ENCODE results near the gene PGD.
"Not testable (repeated sequence)": the region's sequence is repeated elsewhere in the genome, so short reads cannot be mapped to it uniquely, and the experiment has no call there.

Gene PGD

DNA sequence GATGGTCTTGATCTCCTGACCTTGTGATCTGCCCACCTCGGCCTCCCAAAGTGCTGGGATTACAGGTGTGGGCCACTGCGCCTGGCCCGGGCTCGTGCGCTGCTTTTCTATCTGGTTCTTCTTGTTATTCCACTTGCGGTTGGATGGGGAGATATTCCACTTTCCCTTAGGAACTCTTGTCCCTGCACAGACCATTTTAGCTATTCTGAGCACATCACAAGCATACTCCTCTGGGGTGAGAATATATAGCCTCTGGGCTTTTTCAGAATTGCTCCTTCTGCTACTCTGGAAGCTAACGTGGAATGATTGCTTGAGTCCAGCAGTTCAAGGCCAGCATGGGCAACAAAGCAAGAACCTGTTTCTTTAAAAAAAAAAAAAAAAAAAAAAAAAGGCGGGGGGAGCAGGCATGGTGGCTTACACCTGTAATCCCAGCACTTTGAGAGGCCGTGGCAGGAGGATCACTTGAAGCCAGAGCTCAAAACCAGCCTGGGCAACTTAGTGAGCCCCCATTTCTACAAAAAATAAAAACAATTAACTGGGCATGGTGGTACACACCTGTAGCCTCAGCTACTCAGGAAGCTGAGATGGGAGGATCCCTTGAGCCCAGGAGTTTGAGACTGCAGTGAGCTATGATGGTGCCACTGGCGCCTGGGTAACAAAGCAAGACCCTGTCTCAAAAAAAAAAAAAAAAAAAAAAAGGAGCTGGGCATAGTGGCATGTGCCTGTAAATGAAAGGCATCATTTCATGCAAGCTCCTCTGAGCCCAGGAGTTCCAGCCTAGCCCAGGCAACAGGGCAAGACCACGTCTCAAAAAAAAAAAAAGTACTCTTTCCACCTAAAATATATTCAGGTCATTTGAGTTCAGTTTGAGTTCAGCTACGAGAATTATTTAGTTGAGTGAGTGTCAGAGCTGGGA, 11.8 kb upstream of the PGD start:
- no peaks in the 10 kb centered on the region for H3K27me3 Mint-ChIP-seq
- no peaks in the 10 kb centered on the region for H3K9me3 Mint-ChIP-seq (ENCODE audit: low read depth)
- peaks cover 4% of the 10 kb centered on the region for H3K36me3 Mint-ChIP-seq
- H3K27ac Mint-ChIP-seq, result no peak overlapping the region
- H3K4me3 Mint-ChIP-seq, result no peak overlapping the region
- H3K4me1 Mint-ChIP-seq (ENCODE audit: low read depth), result peaks cover 5% of the 10 kb centered on the region

DNA sequence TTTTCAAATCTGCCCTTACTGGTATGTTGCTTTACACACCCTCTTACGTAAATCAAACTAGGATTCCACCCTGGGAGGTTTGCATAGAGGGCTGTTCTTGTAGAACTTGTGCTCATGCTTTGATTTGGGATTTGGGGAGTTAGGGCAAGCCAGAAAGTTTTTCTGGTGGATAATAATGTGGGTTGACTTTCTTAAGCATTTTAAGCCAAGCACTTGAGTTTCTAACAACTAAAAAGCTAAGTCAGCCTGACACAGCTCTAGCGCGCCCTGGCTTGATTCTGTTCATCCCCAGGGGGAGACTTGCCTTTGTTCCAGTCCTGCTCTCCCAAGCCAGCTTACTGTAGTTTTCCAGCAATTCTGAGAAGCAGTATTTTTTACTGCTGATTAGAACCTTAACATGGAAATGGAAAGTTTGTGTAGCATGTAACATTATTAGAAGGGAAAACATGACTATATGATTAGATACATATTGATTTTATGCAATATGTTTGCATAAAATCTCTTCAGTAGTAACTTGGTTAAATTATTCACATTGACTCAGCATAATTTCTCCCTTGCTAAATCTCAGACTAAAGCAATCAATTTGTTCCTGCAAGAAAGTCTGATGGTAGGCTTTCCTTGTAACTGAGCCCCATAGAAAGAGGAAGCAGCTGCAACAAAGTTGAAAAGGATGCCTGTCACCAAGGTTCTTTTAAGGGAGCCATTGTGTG, 11.0 kb upstream of the PGD start:
- H3K4me1 Mint-ChIP-seq (ENCODE audit: low read depth), result peaks cover 5% of the 10 kb centered on the region
- H3K36me3 Mint-ChIP-seq, result peaks cover 4% of the 10 kb centered on the region
- no peak overlapping the region for H3K27ac Mint-ChIP-seq
- no peak overlapping the region for H3K4me3 Mint-ChIP-seq
- no peaks in the 10 kb centered on the region for H3K9me3 Mint-ChIP-seq (ENCODE audit: low read depth)
- H3K27me3 Mint-ChIP-seq, result no peaks in the 10 kb centered on the region

DNA sequence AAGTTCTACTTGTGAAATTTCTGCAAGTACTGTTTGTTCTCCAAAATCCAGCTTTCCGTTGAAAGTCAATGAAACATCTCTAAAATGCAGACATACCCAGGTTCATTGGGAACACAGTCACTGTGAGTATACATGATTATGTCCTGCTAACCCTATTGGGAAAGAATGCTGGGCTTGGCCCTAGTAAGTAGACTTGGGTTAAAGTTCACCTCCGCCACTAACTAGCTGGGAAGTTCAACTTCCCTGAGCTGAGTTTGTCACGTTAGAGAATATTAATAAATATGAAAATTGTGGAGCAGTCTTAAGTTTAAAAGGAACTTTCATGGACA, 10.5 kb upstream of the PGD start:
- Mint-ChIP-seq H3K36me3 (peaks cover 4% of the 10 kb centered on the region), H3K4me1 (ENCODE audit: low read depth) (peaks cover 5% of the 10 kb centered on the region), H3K27ac (no peak overlapping the region), H3K9me3 (ENCODE audit: low read depth) (no peaks in the 10 kb centered on the region), H3K27me3 (no peaks in the 10 kb centered on the region), H3K4me3 (no peak overlapping the region)

DNA sequence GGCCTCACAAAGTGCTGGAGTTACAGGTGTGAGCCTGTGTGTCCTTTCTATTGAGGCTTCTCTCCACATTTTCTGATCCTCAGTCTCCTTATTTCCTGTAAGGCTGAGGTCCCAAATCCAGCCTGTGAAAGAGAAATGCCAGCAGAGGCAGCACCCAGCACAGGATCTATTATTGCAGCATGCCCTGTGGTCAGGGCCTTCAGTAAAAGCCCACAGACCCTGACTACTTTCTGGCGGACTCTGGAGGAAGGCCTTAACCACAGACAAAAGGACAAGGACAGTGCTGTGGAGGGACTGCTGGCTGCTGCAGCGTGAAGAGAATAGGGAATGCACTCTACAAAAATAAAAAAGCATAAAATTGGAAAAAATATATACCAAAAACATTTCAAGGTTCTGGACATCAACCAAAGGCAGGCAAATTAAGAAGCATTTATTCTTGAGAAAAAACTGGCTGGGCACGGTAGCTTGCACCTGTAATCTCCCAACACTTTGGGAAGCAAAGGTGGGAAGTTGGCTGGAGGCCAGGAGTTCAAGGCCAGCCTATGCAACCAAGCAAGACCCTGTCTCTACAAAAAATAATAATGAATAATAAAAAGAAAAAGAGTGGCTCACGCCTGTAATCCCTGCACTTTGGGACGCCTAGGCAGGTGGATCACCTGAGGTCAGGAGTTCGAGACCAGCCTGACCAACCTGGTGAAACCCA, 9.4 kb upstream of the PGD start:
- H3K9me3 Mint-ChIP-seq (ENCODE audit: low read depth), result no peaks in the 10 kb centered on the region
- H3K27me3 Mint-ChIP-seq, result no peaks in the 10 kb centered on the region
- H3K4me1 Mint-ChIP-seq (ENCODE audit: low read depth), result peaks cover 5% of the 10 kb centered on the region

DNA sequence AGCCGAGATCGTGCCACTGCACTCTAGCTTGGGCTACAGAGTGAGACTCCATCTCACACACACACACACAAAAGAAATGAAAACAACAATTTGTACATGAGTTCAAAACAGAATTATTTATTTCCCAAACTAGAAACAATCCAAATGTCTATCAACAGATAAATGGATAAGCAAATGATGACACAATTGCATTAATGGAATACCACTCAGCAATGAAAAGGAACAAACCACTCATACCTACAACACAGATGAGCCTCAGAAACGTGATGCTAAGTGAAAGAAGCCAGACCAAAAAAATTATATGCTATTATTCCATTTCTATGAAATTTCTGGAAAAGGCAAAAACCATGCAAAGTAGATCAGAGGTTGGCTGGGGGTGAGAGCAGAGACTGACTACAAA, 2.0 kb upstream of the PGD start:
- peaks cover 20% of the 10 kb centered on the region for H3K4me1 Mint-ChIP-seq (ENCODE audit: low read depth)
- H3K27ac Mint-ChIP-seq, result no peak overlapping the region
- H3K4me3 Mint-ChIP-seq, result peak overlapping the region; percentile 48
- H3K36me3 Mint-ChIP-seq, result no peaks in the 10 kb centered on the region
- H3K27me3 Mint-ChIP-seq, result no peaks in the 10 kb centered on the region
- H3K9me3 Mint-ChIP-seq (ENCODE audit: low read depth), result no peaks in the 10 kb centered on the region

More for the DNA sequence above, 9.4 kb upstream of the PGD start:
- Mint-ChIP-seq H3K27ac (no peak overlapping the region), H3K36me3 (peaks cover 2% of the 10 kb centered on the region), H3K4me3 (no peak overlapping the region)

DNA sequence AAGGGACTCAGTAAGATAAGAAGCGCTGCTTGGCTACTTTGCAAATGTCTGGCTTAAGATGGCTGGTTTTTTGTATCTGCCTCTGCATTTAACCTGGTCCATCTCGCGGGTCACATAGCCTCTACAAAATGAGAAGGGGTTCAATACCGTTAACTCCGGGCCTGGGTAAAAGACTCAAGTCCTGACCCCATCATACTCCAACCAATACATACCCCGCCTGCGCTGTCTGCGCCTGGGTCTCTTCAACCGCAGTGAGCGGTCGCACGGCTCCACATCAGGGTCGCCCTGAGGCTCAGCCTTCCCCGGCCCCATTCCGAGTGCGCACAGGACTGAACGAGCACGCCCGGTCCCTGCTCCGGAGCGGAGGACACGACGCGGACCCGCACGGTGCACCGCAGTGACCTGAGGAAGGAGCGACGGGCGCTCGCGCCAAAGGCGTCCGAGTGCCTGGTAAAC, 558 bp upstream of the PGD start:
- H3K4me1 Mint-ChIP-seq (ENCODE audit: low read depth), result peaks cover 20% of the 10 kb centered on the region
- H3K36me3 Mint-ChIP-seq, result no peaks in the 10 kb centered on the region
- no peaks in the 10 kb centered on the region for H3K27me3 Mint-ChIP-seq
- peak overlapping the region; percentile 81 for H3K27ac Mint-ChIP-seq
- peak overlapping the region; percentile 92 for H3K4me3 Mint-ChIP-seq
- no peaks in the 10 kb centered on the region for H3K9me3 Mint-ChIP-seq (ENCODE audit: low read depth)

DNA sequence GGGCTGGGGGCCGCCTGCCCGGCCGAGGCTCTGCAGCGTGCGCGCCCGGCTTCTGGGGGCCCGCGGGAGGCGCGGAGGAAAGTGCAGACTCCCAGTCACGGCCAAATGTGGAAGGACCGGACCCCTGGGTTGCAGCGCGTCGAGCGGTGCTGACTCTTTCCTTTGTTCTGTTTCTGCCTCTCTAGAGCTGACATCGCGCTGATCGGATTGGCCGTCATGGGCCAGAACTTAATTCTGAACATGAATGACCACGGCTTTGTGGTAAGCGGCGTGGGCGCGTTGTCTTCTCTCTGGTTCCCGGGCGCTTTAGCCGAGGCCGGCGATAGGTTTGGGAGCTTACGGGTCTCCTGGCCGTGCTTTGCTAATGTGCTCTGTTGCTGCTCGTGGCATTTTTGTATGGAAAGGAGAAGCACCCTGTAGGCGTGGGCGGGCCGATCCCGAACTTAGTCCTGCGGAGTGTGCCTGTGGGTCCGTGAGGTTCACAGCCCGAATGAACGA, 629 bp downstream of the PGD start:
- H3K27ac Mint-ChIP-seq, result peak overlapping the region; percentile 85
- peaks cover 6% of the 10 kb centered on the region for H3K36me3 Mint-ChIP-seq
- H3K9me3 Mint-ChIP-seq (ENCODE audit: low read depth), result no peaks in the 10 kb centered on the region
- peaks cover 23% of the 10 kb centered on the region for H3K4me1 Mint-ChIP-seq (ENCODE audit: low read depth)
- peak overlapping the region; percentile 94 for H3K4me3 Mint-ChIP-seq
- H3K27me3 Mint-ChIP-seq, result no peaks in the 10 kb centered on the region

DNA sequence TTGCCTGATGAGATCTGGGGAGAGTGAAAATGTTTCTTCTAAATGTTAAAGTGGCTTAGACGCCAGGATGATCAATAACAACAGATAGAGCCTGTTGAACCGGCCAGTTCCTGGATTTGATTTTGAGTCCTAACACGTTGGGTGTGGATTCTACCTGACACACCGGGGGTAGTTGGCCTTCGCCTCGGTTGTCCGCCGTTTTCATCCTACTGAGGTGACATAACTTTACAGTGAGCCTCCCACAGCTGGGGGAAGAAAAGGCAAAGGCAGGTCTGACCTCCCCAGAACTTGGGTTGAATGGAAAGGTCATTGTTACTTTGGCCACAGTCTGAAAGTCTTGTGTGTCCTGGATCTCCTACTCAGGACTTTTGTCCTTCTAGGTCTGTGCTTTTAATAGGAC, 1.1 kb downstream of the PGD start:
- Mint-ChIP-seq H3K27me3 (no peaks in the 10 kb centered on the region), H3K27ac (peak overlapping the region; percentile 85)

DNA sequence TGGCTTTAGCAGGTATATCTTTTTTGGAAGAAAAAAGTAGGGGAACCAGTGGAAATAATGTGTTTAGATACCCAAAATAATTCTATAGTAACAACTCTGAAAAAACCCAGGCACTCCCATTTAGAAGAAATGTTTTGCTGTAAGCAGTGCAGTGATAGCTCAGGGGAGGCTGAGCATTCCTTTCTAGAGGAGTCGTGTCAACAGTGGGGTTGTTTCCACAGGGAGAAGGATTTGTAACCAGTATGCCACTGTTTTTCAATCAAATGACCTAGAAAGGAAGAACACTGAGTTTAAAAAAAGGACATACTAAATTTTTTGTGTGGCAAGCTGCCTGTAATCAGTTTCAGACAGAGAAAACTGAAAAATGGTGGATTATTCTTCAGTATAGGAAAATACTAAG, 2.4 kb downstream of the PGD start:
- H3K9me3 Mint-ChIP-seq (ENCODE audit: low read depth), result no peaks in the 10 kb centered on the region
- peak overlapping the region; percentile 20 for H3K4me3 Mint-ChIP-seq
- H3K27ac Mint-ChIP-seq, result no peak overlapping the region
- H3K36me3 Mint-ChIP-seq, result peaks cover 6% of the 10 kb centered on the region
- no peaks in the 10 kb centered on the region for H3K27me3 Mint-ChIP-seq
- H3K4me1 Mint-ChIP-seq (ENCODE audit: low read depth), result peaks cover 23% of the 10 kb centered on the region

More for the DNA sequence above, 1.1 kb downstream of the PGD start:
- Mint-ChIP-seq H3K4me1 (ENCODE audit: low read depth) (peaks cover 23% of the 10 kb centered on the region), H3K9me3 (ENCODE audit: low read depth) (no peaks in the 10 kb centered on the region), H3K4me3 (peak overlapping the region; percentile 94), H3K36me3 (peaks cover 6% of the 10 kb centered on the region)

DNA sequence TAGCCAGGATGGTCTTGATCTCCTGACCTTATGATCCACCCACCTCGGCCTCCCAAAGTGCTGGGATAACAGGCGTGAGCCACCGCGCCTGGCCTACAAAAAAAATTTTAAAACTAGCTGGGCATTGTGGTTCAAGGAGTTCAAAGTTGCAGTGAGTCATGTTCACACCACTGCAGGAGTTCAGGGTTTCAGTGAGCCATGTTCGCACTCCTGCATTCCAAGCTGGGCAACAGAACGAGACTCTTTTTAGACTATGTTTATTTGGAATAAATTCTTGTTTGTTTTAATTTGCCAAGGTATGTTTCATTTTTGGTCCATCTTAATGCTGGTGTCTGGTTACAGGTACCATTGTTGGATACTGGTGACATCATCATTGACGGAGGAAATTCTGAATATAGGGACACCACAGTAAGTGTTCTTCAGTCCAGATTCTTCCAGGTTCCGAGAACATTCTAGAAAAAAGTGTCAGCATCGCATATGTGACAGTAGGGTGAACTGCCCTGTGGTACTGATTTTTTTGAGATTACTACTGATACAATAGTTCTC, 3.9 kb downstream of the PGD start:
- no peak overlapping the region for H3K27ac Mint-ChIP-seq
- peaks cover 21% of the 10 kb centered on the region for H3K4me1 Mint-ChIP-seq (ENCODE audit: low read depth)
- H3K36me3 Mint-ChIP-seq, result peaks cover 9% of the 10 kb centered on the region
- H3K27me3 Mint-ChIP-seq, result no peaks in the 10 kb centered on the region
- no peaks in the 10 kb centered on the region for H3K9me3 Mint-ChIP-seq (ENCODE audit: low read depth)
- H3K4me3 Mint-ChIP-seq, result no peak overlapping the region

DNA sequence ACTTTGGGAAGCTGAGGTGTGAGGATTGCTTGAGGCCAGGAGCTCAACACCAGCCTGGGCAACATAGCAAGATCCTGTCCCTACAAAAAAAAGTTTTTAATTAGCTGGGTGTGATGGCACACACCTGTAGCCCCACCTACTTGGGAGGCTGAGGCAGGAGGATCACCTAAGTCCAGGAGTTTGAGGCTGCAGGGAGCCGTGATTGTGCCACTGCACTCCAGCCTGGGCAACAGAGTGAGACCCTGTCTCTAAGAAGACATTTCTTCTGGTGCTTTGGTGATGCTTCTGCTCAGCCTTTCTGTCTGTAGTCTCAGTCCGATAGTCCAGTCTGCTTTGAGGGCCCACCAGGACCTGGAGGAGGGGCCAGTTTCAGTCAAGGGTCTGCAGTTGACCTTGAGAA, 8.3 kb downstream of the PGD start:
- Mint-ChIP-seq H3K4me3 (no peak overlapping the region), H3K4me1 (ENCODE audit: low read depth) (peaks cover 3% of the 10 kb centered on the region), H3K27me3 (no peaks in the 10 kb centered on the region), H3K27ac (no peak overlapping the region), H3K9me3 (ENCODE audit: low read depth) (no peaks in the 10 kb centered on the region), H3K36me3 (peaks cover 12% of the 10 kb centered on the region)

DNA sequence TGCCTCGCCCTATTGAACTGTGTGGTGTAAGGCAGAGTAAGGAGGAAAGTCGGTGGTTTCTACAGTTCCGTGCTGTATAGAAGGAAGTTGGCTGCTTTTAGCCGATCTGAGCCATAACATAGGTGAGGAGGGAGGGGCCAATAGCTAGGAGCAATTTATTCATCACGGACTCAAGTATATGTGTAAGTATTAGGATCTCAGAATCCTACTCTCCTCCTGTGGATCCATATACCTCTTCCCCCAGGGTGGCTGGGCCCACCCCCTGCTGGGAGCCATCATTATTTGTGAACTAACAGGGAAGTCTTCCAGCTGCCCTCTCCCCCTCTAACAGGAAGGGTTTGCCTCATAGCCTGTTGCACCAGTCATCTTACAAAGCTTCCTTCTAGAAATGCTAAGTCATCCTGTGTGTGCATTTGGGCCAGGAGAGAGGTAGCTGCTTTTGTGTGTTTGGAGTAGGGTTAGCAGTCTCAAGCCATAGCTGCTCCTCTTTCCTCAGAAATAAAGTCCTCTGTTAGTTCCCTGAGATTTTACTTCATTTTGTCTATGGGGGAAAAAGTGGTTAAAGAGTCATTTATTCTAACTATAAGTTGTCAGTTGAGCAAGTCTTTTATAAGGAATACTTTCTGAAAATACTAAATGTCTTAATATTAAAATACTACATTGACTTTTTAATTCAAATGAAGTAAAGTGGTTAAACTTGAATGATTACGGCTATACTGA, 16.5 kb downstream of the PGD start:
- Mint-ChIP-seq H3K27ac (peak overlapping the region; percentile 78), H3K27me3 (no peaks in the 10 kb centered on the region), H3K36me3 (peaks cover 13% of the 10 kb centered on the region), H3K4me1 (ENCODE audit: low read depth) (peaks cover 9% of the 10 kb centered on the region), H3K4me3 (no peak overlapping the region), H3K9me3 (ENCODE audit: low read depth) (no peaks in the 10 kb centered on the region)

DNA sequence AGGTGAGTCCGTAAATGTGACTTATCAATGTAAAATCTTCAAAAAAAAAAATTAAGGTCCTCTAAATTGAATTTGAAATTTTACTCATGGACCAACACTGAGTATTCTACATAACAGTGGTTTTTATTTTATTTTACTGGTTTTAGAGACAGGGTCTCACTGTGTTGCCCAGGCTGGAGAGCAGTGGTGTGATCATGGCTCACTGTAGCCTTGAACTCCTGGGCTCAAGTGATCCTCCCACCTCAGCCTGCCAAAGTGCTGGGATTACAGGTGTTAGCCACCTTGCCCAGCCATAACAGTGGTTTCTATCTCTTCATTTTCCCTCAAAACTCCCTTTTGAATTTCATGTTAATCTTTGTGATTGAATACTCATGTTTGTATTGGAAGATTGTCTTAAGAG, 17.1 kb downstream of the PGD start:
- peak overlapping the region; percentile 50 for H3K27ac Mint-ChIP-seq
- not testable (repeated sequence) for H3K9me3 Mint-ChIP-seq (ENCODE audit: low read depth); H3K4me1 Mint-ChIP-seq (ENCODE audit: low read depth); H3K4me3 Mint-ChIP-seq; H3K27me3 Mint-ChIP-seq
- H3K36me3 Mint-ChIP-seq, result peaks cover 13% of the 10 kb centered on the region

DNA sequence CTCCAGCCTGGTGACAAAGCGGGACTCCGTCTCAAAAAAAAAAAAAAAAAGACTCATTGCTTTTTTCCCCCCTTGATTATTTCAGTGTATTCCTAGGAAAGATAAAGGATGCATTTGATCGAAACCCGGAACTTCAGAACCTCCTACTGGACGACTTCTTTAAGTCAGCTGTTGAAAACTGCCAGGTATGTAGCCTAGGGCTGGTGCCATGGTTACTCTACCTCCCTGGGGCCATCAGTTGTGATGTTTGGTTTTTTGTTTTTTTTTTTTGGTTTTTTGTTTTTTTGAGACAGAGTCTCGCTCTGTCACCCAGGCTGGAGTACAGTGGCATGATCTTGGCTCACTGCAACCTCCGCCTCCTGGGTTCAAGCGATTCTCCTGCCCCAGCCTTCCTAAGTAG, 19.9 kb downstream of the PGD start:
- H3K27ac Mint-ChIP-seq; H3K4me1 Mint-ChIP-seq (ENCODE audit: low read depth); H3K36me3 Mint-ChIP-seq; H3K27me3 Mint-ChIP-seq; H3K9me3 Mint-ChIP-seq (ENCODE audit: low read depth); H3K4me3 Mint-ChIP-seq: not testable (repeated sequence)
